ENCODE results near the gene ACTN2. TPM values are rescaled to one million over a fixed set of nuclear protein-coding genes. Genes with fewer than 3 reads are reported as not detected.

The ACTN2 gene
- total RNA-seq, 1 donor from 2014 or later: not detected

GRCh38 chr1:236734141-236734765 lies 48.0 kb downstream of the ACTN2 start:
- intact Hi-C loops (cut with micrococcal nuclease): no loop called here

DNA sequence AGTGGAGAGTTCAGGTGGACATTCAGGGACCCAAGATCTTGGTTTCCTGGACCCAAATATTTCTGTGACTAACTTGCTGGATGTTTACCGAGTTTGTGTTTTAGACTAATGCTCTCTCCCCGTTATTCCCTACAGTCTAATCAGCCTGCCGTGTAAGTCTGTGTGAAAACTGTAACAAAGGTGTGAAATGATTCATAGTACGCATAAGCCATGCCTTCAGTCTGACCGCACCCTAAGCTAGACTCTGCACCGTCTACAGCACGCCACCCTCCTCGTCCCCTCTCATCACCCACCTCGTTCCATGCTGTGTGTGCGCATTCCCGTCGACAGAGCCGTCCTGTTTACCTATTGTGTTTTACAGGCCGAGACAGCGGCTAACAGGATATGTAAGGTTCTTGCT lies 50.5 kb downstream of the ACTN2 start:
- intact Hi-C loops (cut with micrococcal nuclease): no loop called here

- intact Hi-C loops (cut with micrococcal nuclease): no loop called here
Measured at GRCh38 chr1:236741753-236742152, 55.5 kb downstream of the ACTN2 start.

- intact Hi-C loops (cut with micrococcal nuclease): no loop called here
Measured at GRCh38 chr1:236742421-236743160, 56.3 kb downstream of the ACTN2 start.

GRCh38 chr1:236744533-236744932 lies 58.2 kb downstream of the ACTN2 start:
- intact Hi-C loops (cut with micrococcal nuclease): no loop called here

DNA sequence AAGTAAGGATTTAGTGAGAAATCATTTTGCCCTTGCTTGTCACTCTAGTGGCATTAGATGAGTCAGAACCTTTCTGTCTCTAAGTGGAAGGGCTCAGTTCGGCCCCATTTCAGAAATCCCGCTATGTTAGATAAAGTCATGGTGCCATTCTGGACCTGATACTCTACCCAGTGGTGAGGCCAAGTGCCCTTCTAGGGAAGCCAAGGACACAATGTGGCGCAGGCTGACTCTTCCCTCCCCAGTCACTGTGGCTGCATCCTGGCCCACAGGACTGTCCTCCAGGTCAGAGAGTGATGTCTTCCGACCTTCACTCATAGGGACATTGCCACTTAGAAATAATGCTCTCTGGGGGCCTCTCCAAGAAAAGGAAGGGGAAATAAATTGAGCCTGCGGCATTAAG lies 60.5 kb downstream of the ACTN2 start:
- intact Hi-C loops (cut with micrococcal nuclease): no loop called here

DNA sequence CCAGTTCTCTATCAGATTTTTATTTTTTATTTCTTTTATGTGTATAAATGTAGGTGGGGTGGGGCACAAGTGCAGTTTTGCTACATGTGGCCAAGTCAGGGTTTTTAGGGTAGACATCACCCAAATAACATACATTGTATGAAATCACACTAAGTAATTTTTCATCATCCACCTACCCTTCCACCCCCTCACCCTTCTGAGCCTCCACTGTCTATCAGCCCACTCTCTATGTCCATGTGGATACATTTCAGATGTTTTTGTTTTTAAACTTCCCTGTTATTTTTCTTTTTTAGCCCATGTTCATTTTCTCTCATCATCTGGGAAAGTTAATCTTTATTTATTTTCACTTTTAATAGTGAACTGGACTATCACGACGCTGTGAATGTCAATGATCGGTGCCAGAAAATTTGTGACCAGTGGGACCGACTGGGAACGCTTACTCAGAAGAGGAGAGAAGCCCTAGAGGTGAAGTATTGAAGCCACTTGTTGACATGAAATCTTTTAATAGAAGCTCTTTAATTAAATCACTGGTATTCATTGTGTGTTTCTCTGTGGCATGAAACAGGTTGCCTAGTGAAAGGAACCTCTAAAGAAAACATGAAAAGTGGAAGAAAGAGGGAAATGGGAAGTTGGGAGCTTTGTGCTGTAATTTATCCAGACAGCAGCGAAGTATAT lies 61.1 kb downstream of the ACTN2 start:
- intact Hi-C loops (cut with micrococcal nuclease): no loop called here

- intact Hi-C loops (cut with micrococcal nuclease): no loop called here
Measured at GRCh38 chr1:236748268-236748870, 62.1 kb downstream of the ACTN2 start.

GRCh38 chr1:236750928-236751327 lies 64.6 kb downstream of the ACTN2 start:
- intact Hi-C loops (cut with micrococcal nuclease): no loop called here

DNA sequence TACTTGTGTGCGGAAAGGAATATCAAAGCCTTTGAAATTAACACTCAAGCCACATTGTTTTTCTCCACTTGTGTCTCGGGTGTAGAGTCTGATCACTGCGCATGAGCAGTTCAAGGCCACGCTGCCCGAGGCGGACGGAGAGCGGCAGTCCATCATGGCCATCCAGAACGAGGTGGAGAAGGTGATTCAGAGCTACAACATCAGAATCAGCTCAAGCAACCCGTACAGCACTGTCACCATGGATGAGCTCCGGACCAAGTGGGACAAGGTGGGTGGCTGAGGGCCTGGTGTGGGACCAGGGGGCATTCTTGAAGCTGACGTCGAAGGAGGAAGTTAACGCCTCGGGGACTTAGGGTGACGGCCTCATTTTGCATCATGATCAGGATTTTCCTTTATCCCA lies 65.1 kb downstream of the ACTN2 start:
- intact Hi-C loops (cut with micrococcal nuclease): no loop called here

GRCh38 chr1:236751935-236752334 lies 65.6 kb downstream of the ACTN2 start:
- intact Hi-C loops (cut with micrococcal nuclease): no loop called here

DNA sequence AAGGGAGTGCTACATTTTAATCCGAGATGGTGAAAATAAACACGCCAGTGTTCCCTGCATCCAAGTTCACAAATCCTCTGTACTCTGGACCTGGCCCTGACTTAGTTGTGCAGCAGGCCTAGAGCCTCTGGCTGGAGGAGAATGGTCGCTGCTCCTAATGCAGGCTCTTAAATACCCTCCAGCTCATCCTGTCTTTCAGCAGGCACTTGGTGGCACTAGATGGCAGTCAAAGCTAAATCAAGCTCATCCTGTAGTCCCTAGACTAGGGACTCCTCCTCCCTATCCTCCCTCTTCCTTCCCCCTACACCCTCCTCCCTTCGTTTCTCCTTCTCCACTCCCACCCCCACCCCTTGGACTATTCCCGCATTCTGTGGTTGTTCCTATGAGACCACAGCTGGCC lies 67.2 kb downstream of the ACTN2 start:
- intact Hi-C loops (cut with micrococcal nuclease): no loop called here

- intact Hi-C loops (cut with micrococcal nuclease): no loop called here
Measured at GRCh38 chr1:236753964-236754363, 67.7 kb downstream of the ACTN2 start.

DNA sequence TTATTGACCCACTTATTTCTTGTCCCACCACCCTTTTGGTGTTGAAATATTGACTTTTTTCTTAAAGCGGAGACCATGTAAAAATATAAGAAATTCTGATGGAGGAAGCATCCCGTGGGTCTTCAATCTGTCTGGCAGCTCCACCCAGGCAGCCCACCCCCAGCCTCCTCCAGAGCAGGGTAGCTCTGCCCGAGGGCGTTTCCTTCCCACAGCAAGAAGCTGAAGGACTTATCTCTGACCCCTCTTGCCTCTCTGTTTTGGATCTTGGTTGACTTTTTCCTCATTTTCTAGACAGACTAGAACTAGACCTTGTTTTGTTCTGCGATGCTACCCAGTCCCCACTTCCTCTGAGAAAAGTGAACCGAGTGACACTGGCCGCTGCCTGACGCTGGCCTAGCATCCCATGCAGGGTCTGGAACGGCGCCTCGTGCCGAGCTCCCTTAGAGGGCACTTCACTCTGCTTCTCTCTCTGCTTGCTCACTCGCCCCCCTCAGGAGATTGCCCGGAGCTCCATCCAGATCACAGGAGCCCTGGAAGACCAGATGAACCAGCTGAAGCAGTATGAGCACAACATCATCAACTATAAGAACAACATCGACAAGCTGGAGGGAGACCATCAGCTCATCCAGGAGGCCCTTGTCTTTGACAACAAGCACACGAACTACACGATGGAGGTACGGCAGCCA lies 68.4 kb downstream of the ACTN2 start:
- intact Hi-C loops (cut with micrococcal nuclease): loop anchor here (5.0 kb wide), 1 partner anchor 652 kb away; no protein-coding TSS in a partner anchor

GRCh38 chr1:236757640-236758039 lies 71.3 kb downstream of the ACTN2 start:
- intact Hi-C loops (cut with micrococcal nuclease): loop anchor here (5.0 kb wide), 1 partner anchor 655 kb away; no protein-coding TSS in a partner anchor

GRCh38 chr1:236759252-236759859 lies 73.1 kb downstream of the ACTN2 start:
- intact Hi-C loops (cut with micrococcal nuclease): loop anchor here (1.0 to 5.0 kb wide), 3 partner anchors 110 to 657 kb away; no protein-coding TSS in a partner anchor

- intact Hi-C loops (cut with micrococcal nuclease): no loop called here
Measured at GRCh38 chr1:236760480-236760879, 74.2 kb downstream of the ACTN2 start.

DNA sequence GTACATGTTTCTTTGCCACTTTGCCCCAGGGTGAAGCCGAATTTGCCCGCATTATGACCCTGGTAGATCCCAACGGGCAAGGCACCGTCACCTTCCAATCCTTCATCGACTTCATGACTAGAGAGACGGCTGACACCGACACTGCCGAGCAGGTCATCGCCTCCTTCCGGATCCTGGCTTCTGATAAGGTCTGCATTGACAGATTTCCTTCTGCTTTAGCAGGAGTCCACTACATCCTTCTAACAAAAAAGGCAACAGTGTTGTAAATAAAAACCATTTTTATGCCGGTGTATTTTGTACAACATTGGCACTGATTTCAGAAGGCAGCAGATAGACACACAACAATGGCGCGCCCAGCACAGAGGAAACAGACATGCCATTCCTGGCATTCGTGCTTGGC lies 74.7 kb downstream of the ACTN2 start:
- intact Hi-C loops (cut with micrococcal nuclease): no loop called here

GRCh38 chr1:236761397-236762132 lies 75.3 kb downstream of the ACTN2 start:
- intact Hi-C loops (cut with micrococcal nuclease): no loop called here

DNA sequence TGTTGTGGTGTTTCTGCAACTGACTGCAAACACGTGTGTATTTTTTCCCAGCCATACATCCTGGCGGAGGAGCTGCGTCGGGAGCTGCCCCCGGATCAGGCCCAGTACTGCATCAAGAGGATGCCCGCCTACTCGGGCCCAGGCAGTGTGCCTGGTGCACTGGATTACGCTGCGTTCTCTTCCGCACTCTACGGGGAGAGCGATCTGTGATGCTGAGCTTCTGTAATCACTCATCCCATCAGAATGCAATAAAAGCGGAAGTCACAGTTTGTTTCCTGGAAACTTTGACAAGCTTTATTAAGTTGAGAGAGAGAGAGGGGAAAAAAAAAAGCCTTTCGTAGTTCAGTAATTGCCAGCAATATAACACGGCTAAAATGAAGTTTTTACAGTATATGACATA lies 76.1 kb downstream of the ACTN2 start:
- intact Hi-C loops (cut with micrococcal nuclease): no loop called here
